Neural cell (in vitro differentiated cells): ENCODE measurements around the gene METAP2. TPM values are rescaled to one million over a fixed set of nuclear protein-coding genes. Genes with fewer than 3 reads are reported as not detected.

Experiments used
- H2AFZ ChIP-seq: fragments of 200-600, 300-800 bp; sonication (generic), shearing (Covaris generic); 2 replicates; pipeline ENCODE4 v1.6.0; 2014; ENCODE audit warnings: low read depth, mild to moderate bottlenecking, antibody characterized with exemption, low read length, moderate library complexity
- H3F3A ChIP-seq: fragments of 200-600 bp; shearing (Covaris generic); 2 replicates; pipeline ENCODE4 v1.6.1; 2016; ENCODE audit warnings: mild to moderate bottlenecking, moderate library complexity, mixed read lengths, antibody characterized with exemption, low read length; ENCODE audit not compliant: insufficient read depth, poor library complexity, severe bottlenecking
- H3K27ac ChIP-seq: fragments of 200-600, 300-800 bp; sonication (generic), shearing (Covaris generic); 2 replicates; pipeline ENCODE4 v1.5.1; 2014; ENCODE audit warnings: mild to moderate bottlenecking, low read length, moderate library complexity
- H3K27me3 ChIP-seq: fragments of 300-800, 200-600 bp; sonication (generic), shearing (Covaris generic); 2 replicates; pipeline ENCODE4 v1.6.0; 2014; ENCODE audit warnings: mild to moderate bottlenecking, low read depth, low read length, moderate library complexity; ENCODE audit not compliant: insufficient read depth
- H3K36me3 ChIP-seq: fragments of 300-800, 200-600 bp; sonication (generic), shearing (Covaris generic); 2 replicates; pipeline ENCODE4 v1.5.1; 2014; ENCODE audit warnings: mild to moderate bottlenecking, antibody characterized with exemption, low read length, moderate library complexity; ENCODE audit not compliant: insufficient read depth
- H3K4me2 ChIP-seq: fragments of 300-800, 200-600 bp; sonication (generic), shearing (Covaris generic); 2 replicates; pipeline ENCODE4 v1.6.0; 2014; ENCODE audit warnings: mild to moderate bottlenecking, low read length
- H3K4me3 ChIP-seq: fragments of 300-800, 200-600 bp; sonication (generic), shearing (Covaris generic); 2 replicates; pipeline ENCODE4 v1.5.1; 2014; ENCODE audit warnings: mild to moderate bottlenecking, low read length, moderate library complexity
- H3K79me2 ChIP-seq: fragments of 200-600 bp; shearing (Covaris generic); replicated peaks from 2 replicates; pipeline ENCODE4 v1.6.0; 2014; ENCODE audit warnings: mild to moderate bottlenecking, low read length, moderate library complexity; ENCODE audit not compliant: insufficient read depth
- H3K9ac ChIP-seq: fragments of 300-800, 200-600 bp; sonication (generic), shearing (Covaris generic); 2 replicates; pipeline ENCODE4 v1.6.1; 2016; ENCODE audit warnings: mild to moderate bottlenecking, low read length, mixed read lengths
- H3K9me2 ChIP-seq: fragments of 200-600 bp; shearing (Covaris generic); 2 replicates; pipeline ENCODE4 v1.6.1; 2016; ENCODE audit warnings: mild to moderate bottlenecking, low read length, mixed read lengths; ENCODE audit not compliant: insufficient read depth
- H3K9me3 ChIP-seq: fragments of 200-600, 300-800 bp; sonication (generic), shearing (Covaris generic); 2 replicates; pipeline ENCODE4 v1.6.1; 2016; ENCODE audit warnings: mild to moderate bottlenecking, mixed run types, low read length, moderate library complexity, mixed read lengths
- H4K20me1 ChIP-seq: fragments of 200-600 bp; shearing (Covaris generic); 2 replicates; pipeline ENCODE4 v1.6.1; 2016; ENCODE audit warnings: mild to moderate bottlenecking, mixed run types; ENCODE audit not compliant: insufficient read depth
- EP300 ChIP-seq: fragments of 450-650 bp; conservative IDR thresholded peaks from 2 replicates; pipeline ENCODE4 v1.6.1; 2014; ENCODE audit warnings: antibody characterized with exemption, mild to moderate bottlenecking, moderate library complexity; ENCODE audit not compliant: poor library complexity, severe bottlenecking
- EZH2 ChIP-seq: fragments of 200-600, 300-800 bp; shearing (Covaris generic), sonication (generic); IDR thresholded peaks from 2 replicates; pipeline ENCODE4 v1.6.1; 2014; ENCODE audit warnings: antibody characterized with exemption, low read length, borderline replicate concordance, mild to moderate bottlenecking; ENCODE audit not compliant: insufficient read depth, poor library complexity, severe bottlenecking
- MXI1 ChIP-seq: fragments of 450-650 bp; conservative IDR thresholded peaks from 2 replicates; pipeline ENCODE4 v1.6.1; 2014; ENCODE audit warnings: antibody characterized with exemption, mild to moderate bottlenecking; ENCODE audit not compliant: poor library complexity, severe bottlenecking
- POLR2AphosphoS5 ChIP-seq: IDR thresholded peaks from 2 replicates; pipeline ENCODE4 v1.6.1; 2012
- RAD21 ChIP-seq: fragments of 450-650 bp; conservative IDR thresholded peaks from 2 replicates; pipeline ENCODE4 v1.6.1; 2014; ENCODE audit warnings: antibody characterized with exemption, mild to moderate bottlenecking, moderate library complexity
- SMC3 ChIP-seq: fragments of 450-650 bp; conservative IDR thresholded peaks from 2 replicates; pipeline ENCODE4 v1.6.1; 2014; ENCODE audit warnings: antibody characterized with exemption, mild to moderate bottlenecking, moderate library complexity; ENCODE audit not compliant: poor library complexity
- TAF1 ChIP-seq: IDR thresholded peaks from 2 replicates; pipeline ENCODE4 v1.6.1; 2012; ENCODE audit warnings: low read depth
- polyA plus RNA-seq: library from polyadenylated mRNA; depleted of rRNA; stranded (reverse); fragments of >200 nt; gene quantifications from 2 replicates; pipeline ENCODE4 v1.2.3, GENCODE V29; 2014
- TF ChIP-seq, protein P1 (sequence below): fragments of 450-650 bp; IDR thresholded peaks from 2 replicates; pipeline ENCODE4 v1.5.1; 2014; ENCODE audit warnings: antibody characterized with exemption, mild to moderate bottlenecking, moderate library complexity; ENCODE audit not compliant: poor library complexity, severe bottlenecking

The METAP2 gene
- polyA plus RNA-seq, 1 donor from 2014 or later, result 78.0 TPM

DNA sequence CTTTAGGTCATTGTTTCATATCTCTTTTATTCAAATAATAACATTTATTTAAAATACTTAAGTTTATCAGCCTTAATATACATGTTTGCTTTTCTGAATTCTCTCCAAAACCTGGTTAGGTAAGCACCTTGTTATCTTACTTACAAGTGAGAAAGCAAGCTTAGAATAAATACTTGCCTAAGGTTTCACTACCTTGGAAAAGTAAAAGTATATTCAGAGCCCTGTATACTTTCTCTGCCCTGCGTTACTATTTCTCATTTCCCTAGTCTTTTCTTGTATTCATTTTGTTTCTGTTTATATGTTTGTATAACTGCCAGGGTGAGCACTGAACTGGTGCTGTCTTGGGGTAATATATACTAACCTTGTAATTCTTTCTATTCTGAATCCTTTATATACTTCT lies 21.5 kb downstream of the METAP2 start:
- H3K79me2 ChIP-seq, result no peaks in the 10 kb centered on the region
- H3K27me3 ChIP-seq, result no peaks in the 10 kb centered on the region
- no peak overlapping the region for H2AFZ ChIP-seq
- peaks cover 39% of the 10 kb centered on the region for H3K36me3 ChIP-seq
- H4K20me1 ChIP-seq, result no peaks in the 10 kb centered on the region
- no peak overlapping the region for H3K27ac ChIP-seq
- H3K9me2 ChIP-seq, result no peaks in the 10 kb centered on the region
- no peak overlapping the region for H3K9ac ChIP-seq
- no peak overlapping the region for H3K4me3 ChIP-seq
- H3K4me2 ChIP-seq, result no peak overlapping the region
- peaks cover 3% of the 10 kb centered on the region for H3K9me3 ChIP-seq
- no peaks in the 10 kb centered on the region for H3F3A ChIP-seq
- TF ChIP-seq MXI1 (no peak), RAD21 (no peak), EP300 (no peak), TAF1 (no peak)

DNA sequence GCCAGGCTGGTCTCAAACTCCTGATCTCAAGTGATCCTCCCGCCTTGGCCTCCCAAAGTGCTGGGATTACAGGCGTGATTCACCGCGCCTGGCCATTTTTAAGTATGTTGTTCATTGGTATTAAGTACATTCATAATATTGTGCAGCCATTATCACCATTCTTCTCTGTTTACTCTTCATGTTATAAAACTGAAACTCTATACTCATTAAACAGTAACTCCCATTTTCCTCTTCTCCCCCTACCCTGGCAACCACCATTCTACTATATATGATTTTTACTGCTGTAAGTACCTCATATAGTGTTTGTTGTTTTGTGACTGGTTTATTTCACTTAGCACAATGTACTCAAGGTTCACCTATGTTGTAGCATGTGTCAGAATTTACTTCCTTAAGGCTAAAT lies 23.1 kb downstream of the METAP2 start:
- peaks cover 36% of the 10 kb centered on the region for H3K36me3 ChIP-seq
- H3K27ac ChIP-seq, result no peak overlapping the region

DNA sequence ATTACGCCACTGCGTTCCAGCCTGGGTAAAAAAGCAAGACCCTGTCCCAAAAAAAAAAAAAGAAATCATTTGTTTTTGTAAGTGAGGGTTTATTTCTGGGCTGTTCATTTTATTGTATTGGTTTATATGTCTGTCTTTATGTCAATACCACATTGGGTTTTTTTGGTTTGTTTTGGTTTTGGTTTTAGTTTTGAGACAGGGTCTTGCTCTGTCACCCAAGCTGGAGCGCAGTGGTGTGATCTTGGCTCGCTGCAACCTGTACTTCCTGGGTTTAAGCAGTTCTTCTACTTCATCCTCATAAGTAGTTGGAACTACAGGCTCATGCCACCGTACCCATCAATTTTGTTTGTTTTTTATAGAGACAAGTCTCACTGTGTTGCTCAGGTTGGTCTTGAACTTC lies 25.0 kb downstream of the METAP2 start:
- Histone ChIP-seq H3K36me3 (peaks cover 32% of the 10 kb centered on the region), H3K4me2 (no peak overlapping the region), H2AFZ (no peak overlapping the region), H3K79me2 (no peaks in the 10 kb centered on the region), H3K9me2 (no peaks in the 10 kb centered on the region), H3K4me3 (no peak overlapping the region), H3K27me3 (no peaks in the 10 kb centered on the region), H4K20me1 (no peaks in the 10 kb centered on the region), H3K9ac (no peak overlapping the region), H3K9me3 (peaks cover 3% of the 10 kb centered on the region), H3F3A (no peaks in the 10 kb centered on the region), H3K27ac (no peak overlapping the region)
- no peak for TF ChIP-seq EZH2

More for the DNA sequence above, 23.1 kb downstream of the METAP2 start:
- Histone ChIP-seq H2AFZ (no peak overlapping the region), H4K20me1 (no peaks in the 10 kb centered on the region), H3K4me2 (no peak overlapping the region), H3K4me3 (no peak overlapping the region), H3K9me3 (peaks cover 3% of the 10 kb centered on the region), H3K27me3 (no peaks in the 10 kb centered on the region), H3K9ac (no peak overlapping the region), H3K9me2 (no peaks in the 10 kb centered on the region), H3K79me2 (no peaks in the 10 kb centered on the region), H3F3A (no peaks in the 10 kb centered on the region)
- TF ChIP-seq, protein P1, sequence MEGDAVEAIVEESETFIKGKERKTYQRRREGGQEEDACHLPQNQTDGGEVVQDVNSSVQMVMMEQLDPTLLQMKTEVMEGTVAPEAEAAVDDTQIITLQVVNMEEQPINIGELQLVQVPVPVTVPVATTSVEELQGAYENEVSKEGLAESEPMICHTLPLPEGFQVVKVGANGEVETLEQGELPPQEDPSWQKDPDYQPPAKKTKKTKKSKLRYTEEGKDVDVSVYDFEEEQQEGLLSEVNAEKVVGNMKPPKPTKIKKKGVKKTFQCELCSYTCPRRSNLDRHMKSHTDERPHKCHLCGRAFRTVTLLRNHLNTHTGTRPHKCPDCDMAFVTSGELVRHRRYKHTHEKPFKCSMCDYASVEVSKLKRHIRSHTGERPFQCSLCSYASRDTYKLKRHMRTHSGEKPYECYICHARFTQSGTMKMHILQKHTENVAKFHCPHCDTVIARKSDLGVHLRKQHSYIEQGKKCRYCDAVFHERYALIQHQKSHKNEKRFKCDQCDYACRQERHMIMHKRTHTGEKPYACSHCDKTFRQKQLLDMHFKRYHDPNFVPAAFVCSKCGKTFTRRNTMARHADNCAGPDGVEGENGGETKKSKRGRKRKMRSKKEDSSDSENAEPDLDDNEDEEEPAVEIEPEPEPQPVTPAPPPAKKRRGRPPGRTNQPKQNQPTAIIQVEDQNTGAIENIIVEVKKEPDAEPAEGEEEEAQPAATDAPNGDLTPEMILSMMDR, result no peak
- TF ChIP-seq RAD21, result no peak

DNA sequence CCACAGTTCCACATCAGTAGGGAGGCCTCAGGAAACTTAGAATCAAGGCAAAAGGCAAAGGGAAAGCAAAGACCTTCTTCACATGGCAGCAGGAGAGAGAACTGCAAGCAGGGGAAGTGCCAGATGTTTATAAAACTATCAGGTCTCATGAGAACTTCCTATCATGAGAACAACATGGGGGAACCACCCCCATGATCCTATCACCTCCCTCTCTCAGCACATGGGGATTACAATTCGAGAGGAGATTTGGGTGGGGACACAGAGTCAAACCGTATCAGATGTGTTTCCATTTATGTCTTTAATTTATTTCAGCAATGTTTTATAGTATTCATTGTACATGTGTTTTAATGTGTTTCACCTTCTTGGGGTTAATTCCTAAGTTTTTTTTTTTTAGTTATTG lies 25.8 kb downstream of the METAP2 start:
- H3K27me3 ChIP-seq, result no peaks in the 10 kb centered on the region

More for the DNA sequence above, 25.8 kb downstream of the METAP2 start:
- Histone ChIP-seq H3K9me2 (no peaks in the 10 kb centered on the region), H3K27ac (no peak overlapping the region), H3K9ac (no peak overlapping the region), H3F3A (no peaks in the 10 kb centered on the region), H3K4me2 (no peak overlapping the region), H3K4me3 (no peak overlapping the region), H3K9me3 (peaks cover 3% of the 10 kb centered on the region), H2AFZ (no peak overlapping the region), H3K36me3 (peaks cover 27% of the 10 kb centered on the region), H4K20me1 (no peaks in the 10 kb centered on the region), H3K79me2 (no peaks in the 10 kb centered on the region)
- TF ChIP-seq SMC3, result no peak
- TF ChIP-seq RAD21, result no peak
- TF ChIP-seq EZH2, result no peak
- TF ChIP-seq TAF1, result no peak
- TF ChIP-seq, protein P1, result no peak
- no peak for TF ChIP-seq POLR2AphosphoS5
